Large intestine (tissue), 12 donors: ENCODE measurements around the gene ALS2CL. TPM values are rescaled to one million over a fixed set of nuclear protein-coding genes. Genes with fewer than 3 reads are reported as not detected.
"Not testable (repeated sequence)": the region's sequence is repeated elsewhere in the genome, so short reads cannot be mapped to it uniquely, and the experiment has no call there.

Source experiments
- DNase-seq, 2 donors: peaks; one replicate each; pipeline versions ENCODE4 v3.0.0 to v3.0.0-alpha.2; 2013
- H3K27ac ChIP-seq: one replicate; pipeline ENCODE4 v1.5.1; 2013; ENCODE audit warnings: low read length
- H3K27me3 ChIP-seq: 2 replicates; pipeline ENCODE4 v1.6.1; 2013; ENCODE audit warnings: low read length; ENCODE audit not compliant: control insufficient read depth, insufficient read depth
- H3K36me3 ChIP-seq: 2 replicates; pipeline ENCODE4 v1.6.1; 2013; ENCODE audit warnings: low read length; ENCODE audit not compliant: control insufficient read depth, insufficient read depth
- H3K4me1 ChIP-seq: one replicate; pipeline ENCODE4 v1.6.1; 2013; ENCODE audit warnings: low read length; ENCODE audit not compliant: control insufficient read depth, insufficient read depth
- H3K4me3 ChIP-seq: one replicate; pipeline ENCODE4 v1.5.1; 2013; ENCODE audit warnings: low read length
- H3K9me3 ChIP-seq: one replicate; pipeline ENCODE4 v1.6.1; 2013; ENCODE audit warnings: mild to moderate bottlenecking, low read depth, low read length, moderate library complexity; ENCODE audit not compliant: control insufficient read depth
- WGBS: methylation state at CpG from one replicate; pipeline ENCODE4 v1.1.5; 2013; ENCODE audit warnings: low lambda C conversion rate; ENCODE audit not compliant: insufficient coverage; 5-methylcytosine and 5-hydroxymethylcytosine counted together
- long read RNA-seq, 11 donors: transcript quantifications; one replicate each; lab custom pipeline, GENCODE V29; 2026
- polyA plus RNA-seq: library from polyadenylated mRNA; unstranded; fragments of 120-200 nt; gene quantifications from one replicate; pipeline ENCODE4 v1.2.1, GENCODE V29; 2013

ALS2CL gene, protein sequence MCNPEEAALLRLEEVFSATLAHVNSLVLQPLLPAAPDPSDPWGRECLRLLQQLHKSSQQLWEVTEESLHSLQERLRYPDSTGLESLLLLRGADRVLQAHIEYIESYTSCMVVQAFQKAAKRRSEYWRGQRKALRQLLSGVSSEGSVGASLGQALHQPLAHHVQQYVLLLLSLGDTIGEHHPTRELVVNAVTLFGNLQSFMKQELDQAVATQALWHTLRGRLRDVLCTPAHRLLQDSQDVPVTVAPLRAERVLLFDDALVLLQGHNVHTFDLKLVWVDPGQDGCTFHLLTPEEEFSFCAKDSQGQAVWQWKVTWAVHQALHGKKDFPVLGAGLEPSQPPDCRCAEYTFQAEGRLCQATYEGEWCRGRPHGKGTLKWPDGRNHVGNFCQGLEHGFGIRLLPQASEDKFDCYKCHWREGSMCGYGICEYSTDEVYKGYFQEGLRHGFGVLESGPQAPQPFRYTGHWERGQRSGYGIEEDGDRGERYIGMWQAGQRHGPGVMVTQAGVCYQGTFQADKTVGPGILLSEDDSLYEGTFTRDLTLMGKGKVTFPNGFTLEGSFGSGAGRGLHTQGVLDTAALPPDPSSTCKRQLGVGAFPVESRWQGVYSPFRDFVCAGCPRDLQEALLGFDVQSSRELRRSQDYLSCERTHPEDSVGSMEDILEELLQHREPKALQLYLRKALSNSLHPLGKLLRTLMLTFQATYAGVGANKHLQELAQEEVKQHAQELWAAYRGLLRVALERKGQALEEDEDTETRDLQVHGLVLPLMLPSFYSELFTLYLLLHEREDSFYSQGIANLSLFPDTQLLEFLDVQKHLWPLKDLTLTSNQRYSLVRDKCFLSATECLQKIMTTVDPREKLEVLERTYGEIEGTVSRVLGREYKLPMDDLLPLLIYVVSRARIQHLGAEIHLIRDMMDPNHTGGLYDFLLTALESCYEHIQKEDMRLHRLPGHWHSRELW
- polyA plus RNA-seq: 30.8 TPM
- long read RNA-seq, donor 1: 0 reads
- long read RNA-seq, donor 2: 0 reads
- long read RNA-seq, donor 3: 0 reads
- long read RNA-seq, donor 4: 0 reads
- long read RNA-seq, donor 5: 0 reads
- long read RNA-seq, donor 6, partial matches to known transcripts: 0 of 1 reads
- long read RNA-seq, donor 6, other reads (novel, unspliced or antisense): 0 of 1 reads
- long read RNA-seq, donor 7, full-length matches to known transcripts: 1 of 1 reads
- long read RNA-seq, donor 7, partial matches to known transcripts: 0 of 1 reads
- long read RNA-seq, donor 7, other reads (novel, unspliced or antisense): 0 of 1 reads
- long read RNA-seq, donor 8, partial matches to known transcripts: 8 of 9 reads
- long read RNA-seq, donor 8, other reads (novel, unspliced or antisense): 0 of 9 reads
- long read RNA-seq, donor 9: 0 reads
- long read RNA-seq, donor 10, partial matches to known transcripts: 0 of 1 reads
- long read RNA-seq, donor 10, other reads (novel, unspliced or antisense): 0 of 1 reads
- long read RNA-seq, donor 11: 0 reads

DNA sequence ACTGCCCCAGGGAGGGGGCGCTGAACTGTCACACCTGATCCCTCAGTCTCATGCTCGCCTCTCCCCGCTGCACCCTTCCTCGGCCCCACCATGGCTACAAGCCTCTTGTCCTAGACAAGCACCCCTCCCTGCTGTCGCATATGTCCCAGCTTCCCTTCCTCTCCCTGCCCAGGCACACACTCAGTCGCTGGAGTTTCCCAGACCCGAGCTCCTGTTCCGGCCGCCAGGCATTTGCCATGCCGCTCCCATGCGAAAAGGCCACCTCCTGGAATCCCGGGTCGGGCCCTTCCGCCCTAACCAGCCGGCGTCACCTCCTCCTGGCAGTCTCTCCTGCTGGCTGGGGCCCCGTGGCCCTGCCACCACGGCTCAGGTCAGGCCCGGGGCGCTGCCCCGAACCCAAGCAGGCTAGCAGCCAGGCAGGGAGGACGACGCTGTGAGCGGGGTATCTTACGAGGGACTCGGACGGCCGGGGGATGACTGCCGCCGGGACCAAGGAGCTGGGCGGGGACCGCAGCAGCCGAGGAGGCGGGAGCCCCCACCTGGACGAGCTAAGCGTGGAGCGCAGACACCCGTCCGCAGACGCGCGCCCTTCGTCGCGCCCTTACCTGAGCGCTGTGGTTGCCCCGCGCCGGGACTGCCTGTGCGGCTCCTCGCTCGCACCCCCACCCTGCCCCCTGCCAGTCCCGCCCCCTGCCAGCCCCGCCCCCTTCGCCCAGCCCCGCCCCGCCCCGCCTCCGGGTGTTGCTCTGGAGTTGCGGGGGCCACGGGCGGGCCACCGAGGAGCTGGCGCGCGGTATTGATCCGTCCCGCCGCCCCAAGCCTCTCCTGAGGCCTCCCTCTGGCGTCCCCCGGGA lies at the start of gene ALS2CL:
TSS of gene ALS2CL (minus strand) at position 642 of the 854 bp plus-strand sequence. CDS start 4,239 bp downstream, outside the sequence.
- Histone ChIP-seq H3K4me3 (peak within 1 kb of the TSS; percentile 92), H3K9me3 (no peaks in the 10 kb centered on the region), H3K4me1 (peaks cover 44% of the 10 kb centered on the region), H3K27me3 (no peaks in the 10 kb centered on the region), H3K36me3 (peaks cover 2% of the 10 kb centered on the region), H3K27ac (peak within 1 kb of the TSS; percentile 94)
- DNase-seq: peak; percentile 70 to 75
- WGBS: no CpG with 5 or more reads among the region's 71 CpGs

DNA sequence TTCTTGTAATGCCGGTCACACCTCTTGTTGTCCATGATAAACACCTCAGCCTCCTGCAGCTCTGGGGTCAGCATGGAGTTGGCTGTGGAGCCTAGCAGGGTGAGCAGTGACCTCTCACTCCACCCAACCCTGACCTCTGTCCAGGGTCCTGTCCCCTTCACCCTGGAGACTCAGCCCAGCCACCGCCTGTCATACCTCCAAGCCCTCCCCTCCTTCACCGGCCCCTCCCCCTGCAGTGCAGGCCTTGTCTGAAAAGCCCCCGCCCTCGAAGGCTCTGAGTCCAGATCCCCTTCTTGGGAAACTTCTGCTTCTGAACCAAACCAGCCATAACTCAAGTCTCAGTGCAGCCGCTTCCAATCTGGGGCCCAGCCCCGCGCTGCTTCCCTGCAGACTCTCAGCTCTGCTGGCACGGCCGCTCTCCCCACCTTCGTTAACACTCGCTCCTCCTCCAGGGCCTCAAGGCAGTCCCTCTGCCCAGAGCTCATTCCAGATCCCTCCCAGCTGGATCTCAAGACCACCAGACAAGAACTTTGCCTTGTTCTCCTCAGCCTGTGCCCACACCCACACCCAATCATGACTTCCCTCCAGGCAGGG lies 49.6 kb upstream of the ALS2CL start:
- H3K36me3 ChIP-seq: no peaks in the 10 kb centered on the region
- no peak overlapping the region for H3K4me3 ChIP-seq
- 67% methylated on average over 3 of the region's 12 CpGs for WGBS
- no peaks in the 10 kb centered on the region for H3K27me3 ChIP-seq
- no peak overlapping the region for H3K27ac ChIP-seq
- DNase-seq: no peak
- H3K4me1 ChIP-seq: no peaks in the 10 kb centered on the region
- no peaks in the 10 kb centered on the region for H3K9me3 ChIP-seq

DNA sequence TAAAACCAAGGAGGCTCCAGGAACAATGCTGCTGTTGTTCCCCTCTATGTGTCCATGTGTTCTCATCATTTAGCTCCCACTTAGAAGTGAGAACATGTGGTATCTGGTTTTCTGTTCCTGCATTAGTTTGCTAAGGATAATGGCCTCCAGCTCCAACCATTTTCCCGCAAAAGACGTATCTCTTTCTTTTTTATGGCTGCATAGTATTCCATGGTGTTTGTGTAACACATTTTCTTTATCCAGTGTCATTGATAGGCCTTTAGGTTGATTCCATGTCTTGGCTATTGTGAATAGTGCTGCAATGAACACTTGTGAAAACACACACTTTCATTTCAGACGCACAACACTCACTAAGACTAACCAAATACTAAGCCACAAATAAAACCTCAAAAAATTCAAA lies 46.1 kb upstream of the ALS2CL start:
- not testable (repeated sequence) for H3K9me3 ChIP-seq, H3K27ac ChIP-seq, H3K4me3 ChIP-seq, H3K4me1 ChIP-seq, DNase-seq, H3K27me3 ChIP-seq, H3K36me3 ChIP-seq
- WGBS: 100% methylated on average over 1 of the region's 3 CpGs

DNA sequence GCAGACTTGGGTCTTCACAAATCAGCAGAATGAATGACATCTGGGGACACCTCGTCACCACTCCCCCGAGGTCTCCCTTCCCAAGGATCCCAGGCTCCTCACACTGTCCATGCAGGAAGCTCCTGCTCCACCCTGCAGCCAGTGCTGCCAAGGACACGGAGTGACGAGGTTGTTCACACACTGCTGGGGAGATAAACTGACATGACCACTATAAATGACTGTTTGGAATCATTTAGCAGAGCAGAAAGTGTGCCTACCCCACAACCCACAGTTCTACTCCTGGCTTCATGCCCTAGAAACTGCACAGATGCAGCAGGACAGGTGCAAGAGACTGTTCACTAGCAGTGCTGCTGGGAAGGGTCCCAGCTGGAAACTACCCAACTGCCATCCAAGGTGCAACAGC lies 43.9 kb upstream of the ALS2CL start:
- Histone ChIP-seq H3K9me3 (no peaks in the 10 kb centered on the region), H3K36me3 (no peaks in the 10 kb centered on the region), H3K4me3 (no peak overlapping the region), H3K27ac (no peak overlapping the region), H3K27me3 (no peaks in the 10 kb centered on the region), H3K4me1 (no peaks in the 10 kb centered on the region)
- DNase-seq: no peak
- WGBS: no CpG with 5 or more reads among the region's 4 CpGs

DNA sequence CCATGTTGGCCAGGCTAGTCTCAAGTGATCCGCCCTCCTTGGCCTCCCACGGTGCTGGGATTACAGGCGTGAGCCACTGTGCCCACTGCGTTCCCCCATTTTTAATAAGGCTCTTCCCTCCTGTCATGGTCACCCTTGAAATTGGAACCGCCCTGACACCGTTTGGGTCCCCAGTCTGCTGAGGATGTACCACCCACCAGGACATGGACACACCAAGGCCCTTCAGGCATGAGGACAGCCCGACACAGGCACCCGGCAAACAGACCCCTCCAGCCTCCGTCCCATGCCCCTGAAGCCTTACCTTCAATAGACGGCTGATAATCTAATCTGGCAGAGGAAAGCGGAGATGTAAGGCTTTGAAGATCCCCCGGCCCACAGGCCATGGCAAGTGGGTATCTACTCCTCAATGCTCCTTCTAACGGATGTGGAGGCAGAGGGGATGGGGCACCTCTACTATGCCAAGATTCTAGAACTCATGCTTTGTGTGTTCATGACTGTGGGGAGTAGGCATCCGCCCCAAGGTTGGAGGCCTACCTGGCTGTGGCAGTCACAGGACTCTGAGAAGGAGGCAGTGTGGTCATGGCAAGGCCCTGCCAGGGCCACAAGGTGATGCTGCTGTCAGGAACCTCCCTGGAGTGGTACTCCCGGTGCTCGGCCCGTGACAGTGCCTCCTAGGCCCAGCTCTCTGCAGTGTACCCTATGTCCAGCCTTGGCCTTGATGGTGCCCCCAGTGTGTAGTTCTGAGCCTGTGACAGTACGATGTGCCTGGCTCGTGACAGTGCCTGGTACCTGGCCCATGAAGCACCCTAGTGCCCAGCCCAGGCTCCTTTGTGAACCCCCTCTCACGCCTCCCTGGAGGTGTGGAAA lies 42.8 kb upstream of the ALS2CL start:
- Histone ChIP-seq H3K27me3 (no peaks in the 10 kb centered on the region), H3K9me3 (no peaks in the 10 kb centered on the region), H3K27ac (no peak overlapping the region), H3K4me1 (no peaks in the 10 kb centered on the region), H3K4me3 (no peak overlapping the region), H3K36me3 (no peaks in the 10 kb centered on the region)
- WGBS: no CpG with 5 or more reads among the region's 20 CpGs
- DNase-seq: no peak

DNA sequence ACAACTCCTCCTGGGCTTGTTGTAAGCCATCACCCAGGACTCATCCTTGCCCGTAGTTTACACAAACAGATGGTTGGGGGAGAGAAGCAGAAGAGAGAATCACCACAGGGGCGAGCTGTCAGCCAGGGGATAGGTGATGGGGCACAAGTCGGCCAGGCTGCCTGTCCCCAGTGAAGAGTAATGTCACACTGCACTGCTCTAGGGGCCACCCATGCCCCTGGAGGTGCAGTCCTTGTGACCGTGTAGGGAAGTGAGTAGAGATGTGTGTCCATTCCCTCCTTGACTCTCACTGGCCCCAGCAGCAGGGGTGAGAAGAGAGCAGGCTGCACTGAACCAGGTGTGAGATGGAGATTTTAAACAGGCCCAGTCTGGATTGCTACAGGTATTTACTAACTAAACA lies 41.3 kb upstream of the ALS2CL start:
- WGBS: no CpG with 5 or more reads among the region's 4 CpGs
- no peaks in the 10 kb centered on the region for H3K36me3 ChIP-seq
- H3K4me1 ChIP-seq: no peaks in the 10 kb centered on the region
- H3K27me3 ChIP-seq: no peaks in the 10 kb centered on the region
- no peak overlapping the region for H3K27ac ChIP-seq
- H3K9me3 ChIP-seq: no peaks in the 10 kb centered on the region
- no peak overlapping the region for H3K4me3 ChIP-seq
- DNase-seq: no peak

DNA sequence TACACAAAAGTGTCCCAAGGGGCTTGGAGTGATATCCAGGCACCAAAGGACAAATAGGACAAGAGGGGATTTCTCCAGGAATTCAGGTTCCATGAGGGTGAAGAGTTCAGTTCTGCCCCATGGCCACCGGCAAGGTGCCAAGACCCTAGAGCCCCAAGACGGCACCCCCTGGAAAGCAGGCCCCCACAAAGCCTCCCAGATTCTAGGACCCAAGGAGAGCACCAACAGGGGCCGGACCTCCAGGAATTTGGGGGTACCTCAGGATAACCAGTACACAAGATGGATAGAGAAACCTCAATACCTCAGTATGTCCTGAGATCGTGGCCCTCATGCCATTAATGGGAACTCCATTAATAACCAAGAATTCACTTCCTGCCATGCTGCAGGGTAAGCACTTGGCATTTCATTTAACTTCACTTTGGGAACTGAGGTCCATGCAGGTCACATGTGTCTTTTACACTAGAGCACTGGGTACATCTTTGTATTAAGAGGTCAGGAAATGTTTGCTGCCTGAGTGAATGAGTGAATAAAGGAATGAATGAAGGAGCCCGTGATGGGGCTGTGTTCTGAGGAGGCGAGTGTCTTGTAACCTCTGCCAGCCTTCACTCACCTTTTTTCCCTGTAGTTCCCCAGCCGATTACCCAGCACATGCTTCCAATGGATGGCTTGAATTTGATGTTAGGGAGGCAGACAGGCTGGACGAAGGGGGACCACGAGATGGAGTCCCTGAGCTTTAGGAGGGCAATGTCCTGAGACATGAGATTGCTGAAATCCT lies 39.7 kb upstream of the ALS2CL start:
- H3K9me3 ChIP-seq: no peaks in the 10 kb centered on the region
- no peak overlapping the region for H3K4me3 ChIP-seq
- no peaks in the 10 kb centered on the region for H3K27me3 ChIP-seq
- H3K4me1 ChIP-seq: no peaks in the 10 kb centered on the region
- DNase-seq: no peak
- H3K27ac ChIP-seq: no peak overlapping the region
- H3K36me3 ChIP-seq: no peaks in the 10 kb centered on the region
- WGBS: no CpG with 5 or more reads among the region's 9 CpGs

DNA sequence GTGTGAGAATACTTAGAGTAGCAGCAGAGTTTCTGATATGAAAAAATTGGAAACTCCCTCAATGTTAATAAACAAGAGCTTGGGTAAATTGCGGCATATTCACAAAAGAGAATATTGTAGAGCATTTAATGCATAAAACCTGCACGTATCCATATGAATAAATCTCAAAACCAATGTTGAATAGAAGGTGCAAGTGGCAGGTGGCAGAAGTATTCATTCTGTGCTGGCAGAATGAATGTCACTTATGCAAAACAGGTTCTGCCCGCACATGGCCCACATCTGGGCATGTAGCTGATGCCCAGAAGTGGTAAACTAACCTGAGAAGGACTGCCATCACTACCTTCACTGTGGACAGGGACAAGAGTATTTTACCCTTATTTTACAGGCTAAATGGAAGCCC lies 38.3 kb upstream of the ALS2CL start:
- Histone ChIP-seq H3K27ac (no peak overlapping the region), H3K4me1 (no peaks in the 10 kb centered on the region), H3K4me3 (no peak overlapping the region), H3K27me3 (no peaks in the 10 kb centered on the region), H3K9me3 (no peaks in the 10 kb centered on the region), H3K36me3 (no peaks in the 10 kb centered on the region)
- 100% methylated on average over 1 of the region's 3 CpGs for WGBS
- no peak for DNase-seq
